Activated CD8-positive, alpha-beta memory T cell treated with anti-CD3 and anti-CD28 coated beads, Interleukin-2, amount 50 U/mL, for 24 hours (primary cell): Measurements from ENCODE around the gene TMEM237.

Experiments used
- DNase-seq: peaks from one replicate; pipeline ENCODE4 v3.0.0-alpha.2; 2020; ENCODE audit errors: extremely low read depth

The TMEM237 gene

GRCh38 chr2:201642579-201643215 is 606 bp downstream of the TMEM237 start:
- DNase-seq, result peak; percentile 59

GRCh38 chr2:201642086-201642578 is 1.2 kb downstream of the TMEM237 start:
- no peak for DNase-seq

- no peak for DNase-seq
These were observed 4.1 kb downstream of the TMEM237 start for GRCh38 chr2:201639205-201639604.

GRCh38 chr2:201638326-201638725 is 5.0 kb downstream of the TMEM237 start:
- DNase-seq, result no peak

GRCh38 chr2:201633661-201634249 is 9.5 kb downstream of the TMEM237 start:
- no peak for DNase-seq

- DNase-seq, result no peak
These were observed 12.3 kb downstream of the TMEM237 start for GRCh38 chr2:201631041-201631440.

- DNase-seq, result no peak
These were observed 12.7 kb downstream of the TMEM237 start for GRCh38 chr2:201630577-201630976.

- no peak for DNase-seq
These were observed 14.8 kb downstream of the TMEM237 start for GRCh38 chr2:201628545-201628944.

- DNase-seq, result no peak
These were observed 20.9 kb downstream of the TMEM237 start for GRCh38 chr2:201622306-201622970.

GRCh38 chr2:201621293-201621999 is 21.9 kb downstream of the TMEM237 start:
- DNase-seq, result no peak

- no peak for DNase-seq
These were observed 24.3 kb downstream of the TMEM237 start for GRCh38 chr2:201618744-201619662.

- DNase-seq, result no peak
These were observed 35.3 kb downstream of the TMEM237 start for GRCh38 chr2:201608021-201608420.

- no peak for DNase-seq
These were observed 35.7 kb downstream of the TMEM237 start for GRCh38 chr2:201607568-201607967.

- DNase-seq, result no peak
These were observed 42.4 kb downstream of the TMEM237 start for GRCh38 chr2:201600906-201601305.

GRCh38 chr2:201597397-201597796 is 45.9 kb downstream of the TMEM237 start:
- DNase-seq, result no peak

GRCh38 chr2:201580486-201580885 is 62.8 kb downstream of the TMEM237 start:
- no peak for DNase-seq

- no peak for DNase-seq
These were observed 63.8 kb downstream of the TMEM237 start for GRCh38 chr2:201579536-201579935.

GRCh38 chr2:201575971-201576370 is 67.3 kb downstream of the TMEM237 start:
- no peak for DNase-seq

- DNase-seq, result no peak
These were observed 68.5 kb downstream of the TMEM237 start for GRCh38 chr2:201574766-201575165.

GRCh38 chr2:201572846-201573508 is 70.3 kb downstream of the TMEM237 start:
- DNase-seq, result no peak
